HL-60/S4 treated with phorbol 12-myristate 13-acetate at 8.2 ng/mL for 4 days and 3 days (cell line): ENCODE results near the gene CHI3L2.

Experiments
- in situ Hi-C: fragments of 300-500 bp; cut with MboI; formaldehyde crosslinking; loops from 2 replicates; pipeline ENCODE4 v1.15.0; 2022; ENCODE audit warnings: low sequenced_read_pairs

The CHI3L2 gene

DNA sequence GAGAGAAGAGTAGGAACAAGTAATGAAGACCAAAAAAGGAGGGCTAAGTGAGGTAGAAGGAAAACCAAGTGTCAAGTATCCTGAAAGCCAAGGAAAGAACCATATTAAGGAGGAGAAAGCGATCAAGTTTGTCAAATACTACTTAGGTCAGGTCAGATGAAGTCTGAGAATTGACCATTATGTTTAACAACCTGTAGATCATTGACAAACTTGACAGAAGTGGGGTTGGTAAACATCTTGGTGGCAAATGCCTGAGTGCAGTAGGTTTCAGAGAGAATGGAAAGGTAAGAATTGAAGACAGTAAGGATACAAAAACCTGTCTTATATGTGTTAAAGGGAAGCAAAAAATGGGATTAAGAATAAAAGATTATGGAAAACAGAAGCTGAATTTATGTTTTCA, 59.4 kb downstream of the CHI3L2 start:
- in situ Hi-C loops: no loop called here

GRCh38 chr1:111289371-111289770, 61.9 kb downstream of the CHI3L2 start:
- in situ Hi-C loops: no loop called here

DNA sequence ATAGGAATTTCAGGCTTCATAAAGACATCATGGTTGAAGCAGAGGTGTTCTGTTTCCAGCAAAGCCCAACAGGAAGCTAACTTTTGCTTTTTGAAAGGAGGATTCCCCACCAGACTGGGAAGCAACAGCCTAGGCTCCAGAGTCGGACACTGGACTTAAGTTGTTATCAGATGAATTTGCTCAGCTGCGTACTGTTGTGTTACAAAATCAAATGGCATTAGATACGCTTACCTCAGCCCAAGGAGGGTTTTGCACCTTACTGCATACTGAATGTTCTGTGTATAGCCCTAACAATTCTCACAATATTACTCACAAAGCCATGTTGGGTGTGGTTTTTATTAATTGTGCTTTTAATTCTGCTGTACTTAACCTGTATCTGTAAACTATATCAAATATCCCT, 62.6 kb downstream of the CHI3L2 start:
- in situ Hi-C loops: no loop called here

GRCh38 chr1:111290630-111291029, 63.1 kb downstream of the CHI3L2 start, which contains the start of gene CHIA:
Gene CHIA (plus strand): TSS chr1:111290851. CDS start chr1:111310468, 19,617 bp downstream.
- in situ Hi-C loops: no loop called here
